DMS153 (cell line): Measurements from ENCODE around the gene KCNMB3.
"Not testable (repeated sequence)": the region's sequence is repeated elsewhere in the genome, so short reads cannot be mapped to it uniquely, and the experiment has no call there.

Experiments used
- DNase-seq: peaks from one replicate; lab custom pipeline; 2025; lab: John Stamatoyannopoulos, UW

The KCNMB3 gene

DNA sequence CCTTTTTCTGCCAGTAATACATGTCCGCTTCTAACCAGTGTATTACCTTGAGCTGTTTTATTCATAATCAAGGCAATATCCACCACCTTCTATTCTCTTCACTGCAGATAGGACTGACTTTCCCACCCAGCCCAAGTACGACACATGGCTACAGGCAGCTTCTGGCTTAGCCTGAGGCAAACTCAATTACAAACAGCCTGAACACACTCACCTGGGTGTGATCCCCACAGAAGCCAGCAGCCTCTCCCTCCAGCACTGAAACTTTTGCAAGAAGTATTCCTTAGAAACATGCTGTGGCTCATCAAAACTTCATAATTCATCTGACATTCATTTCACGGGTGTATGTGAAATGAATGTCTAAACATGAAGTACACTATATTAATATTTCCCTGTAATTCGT, 13.5 kb upstream of the KCNMB3 start:
- DNase-seq, result no peak

DNA sequence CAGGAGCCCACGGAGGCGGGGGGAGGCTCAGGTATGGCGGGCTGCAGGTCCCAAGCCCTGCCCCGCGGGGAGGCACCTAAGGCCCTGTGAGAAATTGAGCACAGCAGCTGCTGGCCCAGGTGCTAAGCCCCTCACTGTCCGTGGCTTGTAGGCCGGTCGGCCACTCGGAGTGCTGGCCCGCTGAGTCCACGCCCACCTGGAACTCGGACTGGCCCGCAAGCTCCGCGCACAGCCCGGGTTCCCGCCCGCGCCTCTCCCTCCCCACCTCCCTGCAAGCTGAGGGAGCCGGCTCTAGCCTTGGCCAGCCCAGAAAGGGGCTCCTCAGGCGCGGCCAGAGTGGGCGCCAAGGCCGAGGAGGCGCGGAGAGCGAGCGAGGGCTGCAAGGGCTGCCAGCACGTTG, 12.2 kb upstream of the KCNMB3 start:
- DNase-seq, result no peak

DNA sequence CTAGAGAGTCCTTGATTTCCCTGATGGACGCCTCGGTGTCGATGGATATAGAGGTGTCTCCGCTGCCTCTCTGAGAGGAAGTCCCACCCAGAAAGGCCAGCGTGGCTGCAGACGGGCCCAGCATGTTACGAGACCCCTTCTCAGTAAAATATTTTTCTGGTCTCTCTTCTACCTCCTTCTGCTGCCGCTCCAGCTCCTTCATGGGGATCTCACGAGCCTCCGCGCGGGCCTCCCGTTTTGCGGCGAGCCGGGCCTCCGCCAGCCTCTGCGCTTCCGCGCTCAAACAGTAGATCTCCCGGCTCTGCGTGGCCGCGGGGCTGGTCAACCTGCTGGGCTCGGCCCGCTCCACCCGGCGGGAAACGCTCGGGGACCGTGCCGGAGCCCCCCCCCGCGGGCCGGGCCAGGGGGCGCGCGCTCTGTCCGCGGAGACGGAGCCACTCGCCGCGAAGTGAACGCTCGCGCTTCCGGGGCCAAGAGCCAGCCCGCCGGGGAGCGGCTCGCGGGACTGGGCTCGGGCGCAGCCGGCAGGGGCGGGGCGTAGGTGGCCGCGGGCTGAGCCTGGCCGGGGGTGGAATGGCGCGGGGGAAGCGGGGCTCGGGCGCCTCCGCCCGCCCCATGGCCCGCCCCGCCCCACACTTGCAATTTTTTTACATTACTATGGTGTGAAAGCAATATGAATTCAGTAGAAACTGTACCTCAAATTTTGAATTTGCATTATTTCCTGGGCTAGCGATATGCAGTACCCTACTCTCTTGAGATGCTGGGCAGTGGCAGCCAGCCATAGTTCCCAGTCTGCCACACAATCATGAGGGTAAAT, 10.2 kb upstream of the KCNMB3 start:
- peak; percentile 22 for DNase-seq

DNA sequence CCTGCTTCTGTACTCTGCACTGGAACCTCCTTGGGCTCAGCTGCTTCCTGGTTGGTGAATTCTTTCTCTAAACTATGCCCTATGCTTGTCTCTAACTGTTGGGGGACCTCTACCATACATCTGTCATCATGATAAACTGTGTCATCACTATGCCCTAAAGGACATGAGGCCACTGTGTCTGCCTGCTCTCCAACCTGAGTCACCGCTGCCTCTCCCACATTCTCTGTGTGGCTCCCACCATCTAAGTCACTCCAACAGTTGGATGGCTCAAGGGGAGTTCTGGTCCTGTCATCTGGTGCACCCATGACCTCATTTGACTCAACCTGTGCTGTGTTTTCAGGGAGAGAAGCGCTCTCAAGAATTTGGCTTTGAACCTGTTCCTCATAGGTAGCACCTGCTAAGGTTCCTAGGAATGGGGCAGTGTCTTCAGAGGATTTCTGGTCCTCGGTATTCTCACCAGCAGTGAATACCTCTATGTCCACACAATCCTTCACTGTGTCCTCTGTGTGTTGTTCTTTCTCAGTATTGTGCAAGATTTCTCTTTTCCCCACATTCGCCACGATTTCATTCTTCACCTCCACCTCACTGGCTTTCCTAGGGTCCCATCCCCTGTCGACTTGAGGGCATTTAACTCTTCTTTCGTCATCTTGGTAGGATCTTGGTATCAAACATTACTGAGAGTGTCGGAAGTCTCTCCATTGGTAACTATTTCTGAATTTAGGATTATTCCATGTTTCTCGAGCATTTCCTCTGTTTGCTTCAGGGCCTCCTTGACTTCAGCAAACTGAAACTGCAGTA, 9.2 kb upstream of the KCNMB3 start:
- DNase-seq, result not testable (repeated sequence)

DNA sequence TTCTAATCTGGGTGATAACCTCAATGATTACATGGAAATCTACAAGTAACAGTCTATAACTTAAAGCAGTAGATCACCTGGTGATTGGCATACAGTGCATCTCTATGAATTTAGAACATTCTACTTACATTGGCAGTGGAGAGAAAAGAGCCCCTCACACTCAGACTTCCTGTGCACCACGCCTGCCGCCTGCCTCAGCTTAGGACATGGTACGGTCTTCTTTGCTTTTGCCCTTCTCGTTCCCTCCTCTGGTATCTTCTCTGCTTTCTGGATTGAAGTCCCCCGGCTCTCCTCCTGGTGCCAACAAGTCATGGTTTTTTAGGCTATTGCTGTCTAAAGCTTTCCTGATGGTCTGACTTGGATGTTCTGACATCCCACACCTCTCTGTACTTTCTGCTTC, 7.9 kb upstream of the KCNMB3 start:
- DNase-seq, result no peak

DNA sequence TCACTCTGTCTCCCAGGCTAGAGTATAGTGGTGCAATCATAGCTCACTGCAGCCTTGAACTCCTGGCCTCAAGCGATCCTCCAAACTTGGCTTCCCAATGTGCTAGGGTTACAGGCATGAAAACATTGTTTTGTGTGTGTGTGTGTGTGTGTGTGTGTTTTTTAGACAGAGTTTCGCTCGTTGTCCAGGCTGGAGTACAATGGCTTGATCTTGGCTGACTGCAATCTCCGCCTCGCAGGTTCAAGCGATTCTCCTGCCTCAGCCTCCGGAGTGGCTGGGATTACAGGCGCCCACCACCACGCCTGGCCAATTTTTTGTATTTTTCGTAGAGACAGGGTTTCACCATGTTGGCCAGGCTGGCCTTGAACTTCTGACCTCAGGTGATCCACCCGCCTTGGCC, 6.8 kb upstream of the KCNMB3 start:
- not testable (repeated sequence) for DNase-seq

DNA sequence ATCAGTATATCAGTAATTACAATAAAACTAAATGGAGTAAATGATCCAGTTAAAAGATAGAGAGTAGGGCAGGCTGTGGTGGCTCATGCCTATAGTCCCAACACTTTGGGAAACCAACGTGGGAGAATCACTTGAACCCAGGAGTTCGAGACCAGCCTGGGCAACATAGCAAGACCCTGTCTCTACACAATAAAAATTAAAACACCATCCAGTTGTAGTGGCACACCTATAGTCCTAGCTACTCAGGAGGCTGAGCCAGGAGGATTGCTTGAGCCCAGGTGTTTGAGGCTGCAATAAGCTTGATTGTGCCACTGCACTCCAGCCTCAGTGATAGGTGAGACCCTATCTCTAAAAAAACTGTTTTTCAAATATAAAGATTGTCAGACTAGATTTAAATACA, 5.9 kb upstream of the KCNMB3 start:
- no peak for DNase-seq

DNA sequence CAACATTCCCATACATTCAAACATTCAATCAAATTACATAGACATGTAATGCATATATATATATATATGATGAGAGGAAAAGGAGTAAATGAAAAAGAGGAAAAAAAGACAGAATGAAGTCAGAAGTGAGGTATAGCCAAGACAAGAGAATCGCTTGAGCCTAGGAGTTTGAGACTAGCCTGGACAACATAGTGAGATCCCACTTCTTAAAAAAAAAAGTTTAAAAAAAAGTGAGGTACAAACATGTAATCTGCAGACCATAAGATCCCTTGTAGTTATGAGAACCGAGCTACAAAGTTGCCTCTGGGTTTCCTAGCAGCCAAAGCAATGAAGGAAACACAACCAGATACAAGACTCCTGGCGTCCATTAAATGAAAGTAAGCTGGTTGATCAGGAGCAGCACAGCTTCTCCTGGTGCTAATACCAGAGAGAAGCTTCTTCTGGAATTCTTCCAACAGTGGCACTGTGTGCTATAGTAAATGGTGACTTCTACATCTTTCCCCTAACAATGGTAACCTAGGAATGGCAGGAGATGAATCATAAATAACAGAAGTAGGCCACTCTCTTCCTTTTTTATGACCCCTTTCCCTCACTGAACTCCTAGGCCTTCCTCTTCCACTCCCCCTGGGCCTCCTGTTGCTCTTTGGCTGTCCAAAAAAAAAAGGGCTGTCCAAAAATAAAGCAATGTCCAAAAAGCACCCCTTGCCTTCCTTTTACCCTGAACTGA, 3.5 kb downstream of the KCNMB3 start:
- no peak for DNase-seq

DNA sequence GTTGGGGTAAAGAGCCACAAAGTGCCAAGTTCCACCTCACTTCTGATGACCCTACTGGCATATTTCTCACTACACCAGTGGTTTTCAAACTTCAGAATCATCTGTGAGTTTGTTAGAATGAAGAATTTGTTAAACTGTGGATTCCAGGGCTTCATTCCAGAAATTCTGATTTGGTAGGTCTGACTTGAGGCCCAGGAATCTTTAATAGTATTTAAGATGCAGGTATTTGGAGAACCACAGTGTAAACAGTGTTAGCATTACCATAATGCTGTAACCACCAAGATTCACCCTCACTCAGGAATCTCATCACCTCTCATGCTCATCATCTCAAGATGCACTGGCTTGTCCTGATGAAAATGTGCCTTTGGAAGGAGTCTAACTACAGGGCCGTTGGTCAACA, 6.0 kb downstream of the KCNMB3 start:
- DNase-seq, result no peak

DNA sequence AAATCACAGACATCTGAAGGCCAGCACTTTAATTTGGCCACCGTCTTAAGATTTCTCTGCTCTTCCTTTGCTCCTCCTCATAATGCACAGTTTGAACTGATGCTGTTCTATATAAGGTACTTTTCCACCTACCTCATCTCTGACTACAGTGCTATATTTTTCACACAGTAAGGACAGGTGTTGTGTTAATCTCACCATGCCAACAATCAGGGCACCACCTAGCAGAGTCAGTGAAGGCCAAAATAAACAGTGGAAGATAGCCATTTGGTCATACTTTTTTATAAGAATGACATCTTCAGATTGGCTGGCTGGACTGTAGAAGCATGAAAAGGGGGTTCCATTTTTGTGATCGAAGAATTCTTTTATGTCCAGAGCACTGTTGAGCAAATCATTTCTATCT, 8.1 kb downstream of the KCNMB3 start:
- not testable (repeated sequence) for DNase-seq

DNA sequence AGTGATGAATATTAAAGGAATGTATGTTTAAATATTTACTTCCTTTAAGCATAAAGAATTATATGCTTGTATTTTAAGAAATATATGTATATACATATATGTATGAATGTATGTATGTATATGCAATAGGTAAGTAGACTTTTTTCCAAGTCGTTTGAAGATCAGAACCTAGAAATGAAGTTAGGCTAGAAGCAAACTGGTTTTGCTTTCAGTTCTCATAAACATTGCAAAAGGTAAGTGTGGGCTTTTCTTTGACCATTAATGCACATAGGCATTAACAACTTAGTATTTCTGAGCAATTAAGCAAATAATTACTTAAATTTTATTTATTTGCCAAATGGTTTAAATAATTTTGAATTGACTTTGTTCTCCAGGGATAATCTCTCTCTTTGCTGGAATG, 10.6 kb downstream of the KCNMB3 start:
- DNase-seq, result not testable (repeated sequence)

DNA sequence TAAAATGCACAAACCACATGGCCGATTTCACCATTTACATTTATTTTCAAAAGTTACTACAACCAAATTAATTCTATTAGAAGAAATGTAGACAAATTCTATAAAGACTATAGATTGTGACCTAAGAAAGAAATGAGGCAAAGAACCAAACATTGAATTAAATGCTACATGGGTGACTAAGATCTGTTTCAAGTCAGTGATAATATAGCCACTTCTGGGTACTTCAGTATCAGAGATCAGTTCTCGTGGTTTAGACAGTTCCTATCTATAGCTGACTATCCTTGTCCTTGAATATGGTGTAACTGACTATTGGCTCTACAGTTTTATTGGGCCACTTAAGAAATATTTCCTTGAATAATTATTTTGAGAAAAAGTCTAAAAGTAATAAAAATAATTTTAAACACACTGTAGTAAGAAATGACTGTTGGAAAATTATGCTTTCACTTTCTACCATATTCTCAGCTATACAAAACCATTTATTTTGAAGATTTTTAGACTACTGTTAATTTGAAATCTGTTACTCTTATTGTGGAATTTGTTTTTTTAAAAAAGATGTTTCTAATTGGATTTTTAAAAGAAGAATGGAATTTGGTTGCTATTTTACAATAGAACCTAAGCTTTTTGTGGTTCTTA, 14.1 kb downstream of the KCNMB3 start:
- no peak for DNase-seq

DNA sequence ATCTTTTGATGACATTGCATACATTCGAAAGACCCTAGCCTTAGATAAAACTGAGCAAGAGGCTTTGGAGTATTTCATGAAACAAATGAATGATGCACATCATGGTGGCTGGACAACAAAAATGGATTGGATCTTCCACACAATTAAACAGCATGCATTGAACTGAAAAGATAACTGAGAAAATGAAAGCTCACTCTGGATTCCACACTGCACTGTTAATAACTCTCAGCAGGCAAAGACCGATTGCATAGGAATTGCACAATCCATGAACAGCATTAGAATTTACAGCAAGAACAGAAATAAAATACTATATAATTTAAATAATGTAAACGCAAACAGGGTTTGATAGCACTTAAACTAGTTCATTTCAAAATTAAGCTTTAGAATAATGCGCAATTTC, 16.7 kb downstream of the KCNMB3 start:
- DNase-seq, result no peak

DNA sequence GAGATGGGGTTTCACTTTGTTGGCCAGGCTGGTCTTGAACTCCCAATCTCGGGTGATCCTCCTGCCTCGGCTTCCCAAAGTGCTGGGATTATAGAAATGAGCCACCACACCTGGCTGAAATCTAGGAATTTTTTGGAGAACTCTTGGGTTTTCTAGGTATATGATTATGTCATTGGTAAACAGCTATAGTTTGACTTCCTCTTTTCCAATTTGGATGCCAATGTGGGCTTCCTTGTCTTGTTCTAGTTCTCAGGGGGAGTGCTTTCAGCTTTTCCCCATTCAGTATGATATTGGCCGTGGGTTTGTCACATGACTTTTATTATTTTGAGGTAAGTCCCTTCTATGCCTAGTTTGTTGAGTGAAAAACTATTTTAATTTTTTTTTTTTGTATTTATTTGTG, 17.9 kb downstream of the KCNMB3 start:
- DNase-seq, result no peak

DNA sequence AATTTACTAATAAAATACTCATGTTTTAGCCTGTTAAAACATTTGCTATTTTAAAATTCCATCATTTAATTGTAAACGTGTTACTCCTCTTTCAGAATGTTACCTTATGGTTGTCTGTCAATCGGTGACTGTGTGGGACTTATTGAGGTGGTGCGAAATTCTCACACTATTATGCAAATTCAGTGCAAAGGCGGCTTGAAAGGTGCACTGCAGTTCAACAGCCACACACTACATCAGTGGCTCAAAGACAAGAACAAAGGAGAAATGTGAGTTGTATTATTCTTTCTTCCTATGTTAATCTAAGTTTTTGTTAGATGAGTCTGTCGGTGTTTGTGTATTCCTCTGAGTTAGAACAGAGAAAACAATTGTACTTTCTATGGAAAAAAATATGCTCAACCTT, 21.7 kb downstream of the KCNMB3 start:
- no peak for DNase-seq

DNA sequence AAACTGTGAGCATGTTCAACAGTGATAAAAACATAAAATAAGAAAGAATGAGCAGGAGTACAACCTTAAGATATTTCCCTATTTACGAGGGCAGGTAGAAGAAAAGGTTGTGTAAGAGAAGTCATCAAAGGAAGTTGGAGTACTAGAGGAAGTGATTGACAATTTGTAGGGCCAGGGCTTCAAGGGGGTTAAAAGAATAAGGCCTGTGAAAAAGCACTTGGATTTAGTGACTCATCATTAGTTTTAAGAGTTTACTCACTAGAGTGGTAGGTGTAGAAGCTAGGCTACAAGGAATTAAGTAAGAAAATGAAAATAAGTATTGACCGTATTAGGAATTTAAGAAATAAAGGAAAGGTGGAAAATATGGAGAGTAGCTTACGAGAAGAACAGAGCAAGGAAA, 23.6 kb downstream of the KCNMB3 start:
- DNase-seq, result no peak

DNA sequence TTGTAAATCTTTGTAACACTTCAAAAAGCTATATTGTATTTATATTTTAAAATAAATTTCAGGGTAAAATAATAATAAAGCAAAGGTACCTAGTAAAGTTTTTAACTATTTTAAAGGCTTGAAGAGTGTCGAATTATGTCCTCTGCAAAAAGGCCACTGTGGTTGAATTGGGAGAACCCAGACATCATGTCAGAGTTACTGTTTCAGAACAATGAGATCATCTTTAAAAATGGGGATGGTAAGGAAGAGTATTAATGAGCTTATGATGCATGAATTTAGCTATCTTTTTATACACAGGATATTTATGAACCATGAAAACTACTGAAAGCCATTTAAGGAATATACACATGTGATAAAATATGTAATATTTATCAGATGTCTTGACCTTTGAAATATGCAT, 26.3 kb downstream of the KCNMB3 start:
- no peak for DNase-seq

DNA sequence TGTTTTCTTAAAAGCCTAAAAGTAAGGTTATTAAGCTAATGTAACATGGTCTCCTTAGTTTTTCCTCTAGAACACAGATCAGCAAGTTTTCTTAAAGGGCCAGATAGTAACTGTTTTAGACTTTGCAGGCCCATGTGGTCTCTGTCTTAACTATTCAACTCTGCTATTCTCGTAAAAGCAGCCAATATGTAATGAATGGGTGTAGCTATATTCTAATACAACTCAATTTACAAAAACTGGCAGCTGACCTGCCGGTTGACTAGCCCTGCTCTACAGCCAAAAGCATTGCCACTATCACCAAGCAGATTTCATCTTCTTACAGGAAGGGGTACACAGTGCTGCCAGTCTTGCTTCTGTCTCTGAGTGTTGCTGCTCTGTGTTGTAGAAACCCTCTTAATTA, 27.4 kb downstream of the KCNMB3 start:
- no peak for DNase-seq

DNA sequence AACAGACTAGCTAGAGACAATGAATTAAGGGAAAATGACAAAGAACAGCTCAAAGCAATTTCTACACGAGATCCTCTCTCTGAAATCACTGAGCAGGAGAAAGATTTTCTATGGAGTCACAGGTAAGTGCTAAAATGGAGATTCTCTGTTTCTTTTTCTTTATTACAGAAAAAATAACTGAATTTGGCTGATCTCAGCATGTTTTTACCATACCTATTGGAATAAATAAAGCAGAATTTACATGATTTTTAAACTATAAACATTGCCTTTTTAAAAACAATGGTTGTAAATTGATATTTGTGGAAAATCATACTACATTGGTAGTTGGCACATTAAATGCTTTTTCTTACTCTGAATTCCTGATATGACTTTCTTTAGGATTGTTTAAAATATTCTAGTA, 32.7 kb downstream of the KCNMB3 start:
- not testable (repeated sequence) for DNase-seq

DNA sequence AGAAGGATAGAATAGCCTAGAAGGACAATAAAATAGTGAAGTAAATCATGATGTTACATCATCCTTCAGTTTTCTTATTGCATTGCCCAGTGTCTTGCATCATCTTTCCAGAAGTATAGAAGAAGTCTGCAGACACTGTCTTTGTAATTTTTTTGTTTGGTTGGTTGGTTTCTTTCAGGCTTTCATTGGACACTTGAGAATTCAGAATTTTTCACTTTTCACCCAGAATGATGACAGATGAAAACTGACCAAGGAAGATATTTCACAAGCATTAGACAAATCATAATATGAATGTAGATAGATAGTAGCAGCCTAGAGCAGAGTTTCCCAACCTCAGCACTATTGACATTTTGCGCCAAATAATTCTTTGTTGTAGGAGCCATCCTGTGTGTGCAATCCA, 35.4 kb downstream of the KCNMB3 start:
- DNase-seq, result not testable (repeated sequence)

DNA sequence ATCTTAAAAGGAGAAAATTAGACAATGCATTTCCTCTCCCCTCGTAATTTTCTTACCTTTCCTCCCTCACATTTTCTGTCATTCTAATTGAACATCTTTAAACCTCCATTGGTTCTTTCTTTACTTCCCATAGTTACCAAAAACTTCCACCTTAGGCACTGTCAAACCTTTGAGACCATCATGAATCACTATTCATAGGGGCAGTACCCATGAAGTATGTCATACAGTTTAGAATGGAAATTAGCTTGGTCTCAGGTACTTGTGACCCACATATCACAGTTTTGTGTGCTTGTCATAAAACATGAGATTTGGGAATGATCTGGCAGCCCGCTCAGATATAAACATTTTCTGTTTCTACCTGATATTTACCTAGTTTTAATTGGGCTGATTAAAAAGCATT, 50.1 kb downstream of the KCNMB3 start:
- no peak for DNase-seq

DNA sequence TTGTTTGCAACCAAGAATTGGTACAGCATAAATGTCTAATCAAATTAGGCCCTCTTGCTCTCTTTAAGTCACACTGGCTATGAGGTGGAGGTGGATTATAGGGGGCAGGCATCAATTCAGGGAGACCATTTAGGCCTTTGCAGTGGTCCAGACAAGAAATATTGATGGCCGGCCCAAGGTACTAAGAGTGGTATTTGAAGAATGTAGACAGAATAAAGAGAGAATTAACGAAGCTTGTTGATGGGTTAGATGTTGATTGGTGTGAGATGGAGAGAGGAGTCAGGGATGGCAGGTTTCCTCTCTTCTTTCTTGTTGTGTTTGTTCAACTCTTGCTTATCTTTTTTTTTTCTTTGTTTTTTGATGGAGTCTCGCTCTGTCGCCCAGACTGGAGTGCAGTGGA, 54.2 kb downstream of the KCNMB3 start:
- no peak for DNase-seq
